Adipocyte (in vitro differentiated cells): Measurements from ENCODE around the gene EEIG2.

ENCODE experiments used
- DNase-seq: peaks from one replicate; pipeline ENCODE4 v3.0.0-alpha.2; 2015; ENCODE audit warnings: low read depth
- H3K27me3 ChIP-seq: replicated peaks from 2 replicates; pipeline ENCODE4 v1.7.0; 2013; ENCODE audit warnings: mild to moderate bottlenecking, low read length, moderate library complexity; ENCODE audit not compliant: control insufficient read depth, insufficient read depth
- H3K36me3 ChIP-seq: 2 replicates; pipeline ENCODE4 v1.7.0; 2013; ENCODE audit warnings: low read length, mild to moderate bottlenecking, moderate library complexity; ENCODE audit not compliant: control insufficient read depth, insufficient read depth, severe bottlenecking
- H3K4me1 ChIP-seq: 2 replicates; pipeline ENCODE4 v1.7.0; 2013; ENCODE audit warnings: mild to moderate bottlenecking, low read length, moderate library complexity; ENCODE audit not compliant: control insufficient read depth, insufficient read depth
- H3K4me3 ChIP-seq: 2 replicates; pipeline ENCODE4 v1.7.0; 2013; ENCODE audit warnings: mild to moderate bottlenecking, low read length, moderate library complexity
- H3K9ac ChIP-seq: 2 replicates; pipeline ENCODE4 v1.7.0; 2013; ENCODE audit warnings: mild to moderate bottlenecking, low read length, moderate library complexity
- H3K9me3 ChIP-seq: 2 replicates; pipeline ENCODE4 v1.7.0; 2013; ENCODE audit warnings: mild to moderate bottlenecking, low read length, moderate library complexity; ENCODE audit not compliant: control insufficient read depth

Gene EEIG2

DNA sequence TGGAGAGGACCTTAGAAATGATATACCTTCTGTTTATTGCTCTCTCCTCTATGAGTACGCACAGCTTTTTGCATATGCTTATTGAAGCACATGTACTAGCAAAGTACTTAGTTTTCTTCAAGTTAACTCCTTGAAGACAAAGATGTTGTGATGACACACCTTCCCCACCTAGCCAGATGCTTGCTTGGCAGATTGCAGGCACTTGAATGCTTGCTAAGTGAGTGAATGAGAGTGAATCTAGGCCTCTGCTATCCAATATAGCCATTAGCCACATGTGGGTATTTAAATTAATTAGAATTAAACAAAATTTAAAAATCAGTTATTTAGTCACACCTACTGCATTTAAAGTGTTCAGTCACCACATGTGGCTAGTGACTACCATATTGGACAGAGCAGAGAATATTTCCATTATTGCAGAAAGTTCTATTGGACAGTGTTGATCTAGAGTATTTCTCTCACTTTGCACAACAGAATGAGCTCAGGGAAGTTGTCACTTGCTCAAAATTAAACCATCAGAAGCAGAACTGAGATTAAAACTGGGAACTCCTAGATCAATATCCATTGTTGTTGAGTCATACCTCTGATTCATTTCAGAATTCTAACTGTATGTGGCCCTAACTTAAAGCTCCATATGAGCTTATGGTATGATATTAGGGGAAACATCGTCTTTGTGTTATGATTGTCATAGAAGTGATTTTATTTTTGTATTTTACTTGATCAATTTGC lies 8.6 kb upstream of the EEIG2 start:
- Histone ChIP-seq H3K36me3 (no peaks in the 10 kb centered on the region), H3K4me3 (no peak overlapping the region), H3K9me3 (no peaks in the 10 kb centered on the region), H3K4me1 (no peaks in the 10 kb centered on the region), H3K27me3 (no peaks in the 10 kb centered on the region), H3K9ac (no peak overlapping the region)
- DNase-seq: no peak

DNA sequence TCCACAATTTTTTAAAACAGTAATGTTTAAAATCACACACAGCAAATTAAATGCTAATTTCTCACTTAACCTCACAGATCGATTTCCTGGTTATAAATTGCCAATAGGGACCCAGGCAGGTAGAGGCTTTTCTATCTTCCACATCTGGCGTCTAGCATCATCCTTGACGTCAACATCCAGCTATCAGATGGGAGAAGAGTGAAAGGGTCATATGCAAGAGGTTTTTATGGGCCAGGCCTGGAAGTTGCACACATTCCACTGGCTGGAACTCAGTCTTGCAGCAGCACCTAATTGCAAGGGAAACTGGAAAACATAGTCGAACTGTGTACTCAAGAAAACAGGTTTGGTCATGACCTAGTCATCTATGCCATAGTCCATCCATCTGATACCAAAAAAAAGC lies 6.0 kb upstream of the EEIG2 start:
- Histone ChIP-seq H3K4me3 (no peak overlapping the region), H3K27me3 (no peaks in the 10 kb centered on the region), H3K4me1 (no peaks in the 10 kb centered on the region), H3K9ac (no peak overlapping the region), H3K36me3 (no peaks in the 10 kb centered on the region), H3K9me3 (no peaks in the 10 kb centered on the region)
- no peak for DNase-seq

DNA sequence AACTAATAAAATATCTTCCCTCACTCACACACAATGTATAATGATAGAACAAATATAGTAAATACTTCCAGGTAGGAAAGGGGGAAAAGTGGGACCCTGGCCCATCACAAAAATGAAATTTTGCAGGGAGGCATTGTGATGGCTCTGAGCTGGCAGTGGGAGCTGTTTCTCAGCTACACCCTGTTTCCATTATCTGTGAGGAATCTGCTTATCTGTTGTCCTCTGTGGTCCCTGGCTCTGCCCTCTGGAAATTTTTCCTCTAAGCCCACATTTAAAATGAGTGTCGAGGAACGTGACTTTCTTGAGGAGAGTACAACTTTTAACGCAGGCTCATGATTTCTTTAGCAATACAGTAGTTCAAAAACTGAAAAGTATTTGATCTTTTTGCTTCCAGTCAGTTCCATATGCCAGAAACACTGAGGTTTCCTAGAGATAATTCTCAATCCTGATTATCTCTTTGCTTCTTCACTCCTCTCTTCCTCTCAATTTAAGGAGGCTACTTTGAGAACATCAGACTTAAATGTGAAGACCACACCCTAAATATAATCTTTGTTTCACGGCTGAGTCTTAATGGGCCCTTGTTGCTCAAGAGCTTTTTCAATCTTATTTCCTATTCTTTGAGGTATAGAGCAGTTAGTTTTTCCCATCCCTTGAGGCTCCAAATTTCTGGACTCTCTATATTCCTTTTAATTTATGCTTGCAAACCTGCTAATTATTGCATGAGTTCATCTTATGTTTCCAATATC lies 5.0 kb upstream of the EEIG2 start:
- Histone ChIP-seq H3K27me3 (no peaks in the 10 kb centered on the region), H3K9ac (no peak overlapping the region), H3K36me3 (no peaks in the 10 kb centered on the region), H3K4me1 (no peaks in the 10 kb centered on the region), H3K4me3 (no peak overlapping the region), H3K9me3 (no peaks in the 10 kb centered on the region)
- DNase-seq: no peak

DNA sequence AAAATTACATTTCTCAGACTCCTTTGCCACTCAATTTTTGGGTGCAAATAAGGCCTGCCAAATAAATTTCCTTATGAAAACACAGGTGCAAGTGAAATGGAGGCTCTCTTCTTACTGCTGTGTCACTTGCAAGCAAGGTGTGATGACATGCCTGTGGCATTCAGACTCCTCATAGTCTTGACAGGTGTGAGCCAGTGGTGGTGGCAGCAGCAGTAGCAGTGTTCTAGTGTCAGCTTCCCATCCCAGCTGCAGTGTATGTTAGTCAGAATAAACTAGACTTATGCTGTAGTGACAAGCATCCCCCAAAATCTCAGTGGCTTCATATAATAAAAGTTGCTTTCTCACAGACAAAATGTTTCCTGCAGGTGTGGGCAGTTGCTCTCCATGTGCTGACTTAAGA lies 3.8 kb upstream of the EEIG2 start:
- Histone ChIP-seq H3K9me3 (no peaks in the 10 kb centered on the region), H3K27me3 (no peaks in the 10 kb centered on the region), H3K4me1 (peaks cover 8% of the 10 kb centered on the region), H3K9ac (no peak overlapping the region), H3K4me3 (no peak overlapping the region), H3K36me3 (no peaks in the 10 kb centered on the region)
- DNase-seq: no peak

DNA sequence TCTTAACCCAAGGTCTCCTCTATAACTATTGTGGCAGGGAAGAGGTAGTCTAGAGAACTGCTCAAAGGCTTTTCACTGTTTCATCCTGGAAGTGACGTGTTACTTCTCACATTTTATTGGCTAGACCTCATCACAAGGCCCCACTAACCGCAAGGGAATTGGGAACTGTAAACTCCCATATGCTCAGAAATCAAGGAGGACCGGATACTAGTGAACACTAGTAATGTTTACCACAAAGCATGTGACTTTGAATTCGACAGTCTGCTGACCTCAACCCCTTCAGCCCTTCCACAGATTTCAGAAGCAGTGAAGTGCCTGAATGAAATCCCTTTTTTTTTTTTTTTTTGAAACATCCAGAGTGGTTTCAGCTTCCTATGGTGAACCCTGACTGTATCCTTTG lies 3.4 kb upstream of the EEIG2 start:
- DNase-seq: no peak
- H3K36me3 ChIP-seq: no peaks in the 10 kb centered on the region
- peaks cover 12% of the 10 kb centered on the region for H3K4me1 ChIP-seq
- H3K4me3 ChIP-seq: no peak overlapping the region
- no peak overlapping the region for H3K9ac ChIP-seq
- no peaks in the 10 kb centered on the region for H3K27me3 ChIP-seq
- H3K9me3 ChIP-seq: no peaks in the 10 kb centered on the region

DNA sequence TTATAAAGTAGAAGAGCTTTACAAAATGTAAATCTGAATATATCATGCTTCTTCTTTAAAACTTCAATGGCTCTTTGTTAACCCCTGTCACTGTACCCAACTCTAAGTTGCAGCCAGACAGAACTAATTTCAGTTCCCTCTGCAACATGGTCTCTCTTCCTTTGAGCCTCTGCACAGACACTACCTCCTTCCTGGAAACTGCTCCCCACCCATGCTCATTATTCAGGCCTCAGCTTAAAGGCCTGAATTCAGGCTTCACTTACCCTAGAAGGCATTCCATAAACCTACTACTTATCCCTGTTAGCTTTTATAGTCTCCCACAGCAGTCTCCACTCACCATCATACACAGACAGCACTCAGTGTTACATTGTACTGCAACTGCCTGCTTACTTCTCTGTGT lies 2.6 kb upstream of the EEIG2 start:
- DNase-seq: no peak
- peaks cover 14% of the 10 kb centered on the region for H3K4me1 ChIP-seq
- H3K9me3 ChIP-seq: no peaks in the 10 kb centered on the region
- H3K27me3 ChIP-seq: no peaks in the 10 kb centered on the region
- no peaks in the 10 kb centered on the region for H3K36me3 ChIP-seq
- H3K9ac ChIP-seq: no peak overlapping the region
- no peak overlapping the region for H3K4me3 ChIP-seq

DNA sequence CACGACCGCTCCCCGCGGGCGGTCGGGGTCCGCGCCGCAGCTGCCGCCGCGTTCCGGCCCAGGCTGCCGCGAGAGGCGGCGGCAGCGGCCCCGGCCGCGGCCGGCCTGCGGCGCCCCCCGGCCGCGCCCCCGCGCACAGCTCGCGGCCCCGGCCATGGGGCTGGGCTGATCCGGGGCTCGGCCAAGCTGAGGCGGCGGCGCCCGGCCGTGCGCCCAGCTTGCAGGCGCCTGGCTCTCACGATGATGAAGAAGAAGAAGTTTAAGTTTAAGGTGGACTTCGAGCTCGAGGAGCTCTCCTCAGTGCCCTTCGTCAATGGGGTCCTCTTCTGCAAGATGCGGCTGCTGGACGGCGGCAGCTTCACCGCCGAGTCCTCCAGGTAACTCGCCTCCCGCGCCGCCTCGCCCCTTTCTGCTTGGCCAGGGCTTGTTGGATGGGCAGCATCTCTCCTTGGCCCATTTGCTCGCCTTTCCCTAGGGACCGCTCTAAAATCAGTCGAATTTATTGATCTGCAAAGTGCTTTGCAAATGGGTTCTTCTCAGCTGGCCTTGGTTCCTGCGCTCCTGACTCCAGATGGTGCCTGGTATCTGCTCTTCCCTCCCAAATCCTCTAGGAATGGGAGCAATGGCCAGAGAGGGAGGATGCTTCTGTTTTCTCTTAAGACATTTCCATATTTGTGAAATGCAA lies 431 bp downstream of the EEIG2 start:
- no peaks in the 10 kb centered on the region for H3K36me3 ChIP-seq
- H3K27me3 ChIP-seq: no peaks in the 10 kb centered on the region
- peaks cover 14% of the 10 kb centered on the region for H3K4me1 ChIP-seq
- peak overlapping the region; percentile 84 for H3K9ac ChIP-seq
- no peaks in the 10 kb centered on the region for H3K9me3 ChIP-seq
- DNase-seq: no peak
- peak overlapping the region; percentile 92 for H3K4me3 ChIP-seq

DNA sequence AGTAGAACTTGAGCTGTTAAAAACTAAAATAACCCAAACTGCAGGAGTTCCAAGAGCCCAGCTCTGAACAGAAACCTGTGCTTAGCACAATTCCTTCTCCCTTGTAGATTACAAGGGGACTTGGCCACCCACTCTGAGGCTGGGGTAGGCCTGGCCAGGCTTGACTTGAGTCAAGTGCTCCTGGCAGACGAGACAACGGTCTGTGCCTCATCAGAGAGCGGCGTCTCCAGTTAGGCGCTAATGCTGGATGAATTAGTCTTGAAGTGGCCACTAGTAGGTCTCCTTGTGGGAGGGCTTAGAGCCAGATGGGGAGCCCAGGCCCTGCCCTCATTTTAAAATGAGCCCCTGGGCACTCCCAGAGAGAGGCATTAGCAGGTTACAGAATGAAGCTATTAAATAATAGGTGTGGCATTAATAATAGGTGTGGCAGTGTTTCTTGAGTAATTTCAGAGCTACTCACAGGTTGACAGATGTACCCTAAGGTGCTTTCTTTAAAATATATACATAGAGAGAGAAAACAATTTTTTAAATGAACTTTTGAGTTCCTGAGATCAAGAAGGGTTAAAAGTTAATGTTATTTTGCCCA lies 1.1 kb downstream of the EEIG2 start:
- DNase-seq: peak; percentile 55
- H3K27me3 ChIP-seq: no peaks in the 10 kb centered on the region
- H3K36me3 ChIP-seq: no peaks in the 10 kb centered on the region
- H3K9ac ChIP-seq: peak overlapping the region; percentile 84
- peak overlapping the region; percentile 92 for H3K4me3 ChIP-seq
- H3K9me3 ChIP-seq: no peaks in the 10 kb centered on the region
- peaks cover 14% of the 10 kb centered on the region for H3K4me1 ChIP-seq

DNA sequence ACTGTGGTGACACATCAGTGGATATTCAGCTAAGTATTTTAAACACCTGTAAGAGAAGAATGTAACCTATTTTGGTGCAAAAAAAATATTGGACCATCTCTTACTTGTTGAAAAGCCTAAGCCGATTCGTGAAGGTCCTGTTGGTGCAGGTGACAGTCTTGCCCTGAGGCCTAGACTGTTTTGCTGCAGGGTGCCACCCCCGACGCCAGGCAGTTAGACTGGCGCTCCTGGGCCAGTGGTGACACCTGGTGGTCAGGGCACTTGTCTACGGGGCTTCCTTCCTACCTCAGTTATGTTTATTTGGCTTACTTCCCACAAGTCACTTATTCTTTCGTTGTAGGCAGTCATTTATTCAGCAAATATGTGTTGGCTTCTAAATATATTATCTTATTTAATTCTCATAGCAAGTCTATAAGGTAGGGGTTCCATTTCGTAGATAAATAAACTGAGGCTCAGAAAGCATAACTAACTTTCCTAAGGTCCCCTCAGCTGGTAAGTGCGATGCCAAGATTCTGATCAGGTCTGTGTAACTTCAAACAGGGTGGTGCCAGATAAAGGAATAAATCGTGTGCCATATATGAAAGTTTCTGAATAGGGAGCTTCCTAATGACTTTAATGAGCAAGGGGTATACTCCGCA lies 1.9 kb downstream of the EEIG2 start:
- Histone ChIP-seq H3K4me1 (peaks cover 14% of the 10 kb centered on the region), H3K9me3 (no peaks in the 10 kb centered on the region), H3K27me3 (no peaks in the 10 kb centered on the region), H3K36me3 (no peaks in the 10 kb centered on the region), H3K9ac (no peak overlapping the region), H3K4me3 (no peak overlapping the region)
- no peak for DNase-seq

DNA sequence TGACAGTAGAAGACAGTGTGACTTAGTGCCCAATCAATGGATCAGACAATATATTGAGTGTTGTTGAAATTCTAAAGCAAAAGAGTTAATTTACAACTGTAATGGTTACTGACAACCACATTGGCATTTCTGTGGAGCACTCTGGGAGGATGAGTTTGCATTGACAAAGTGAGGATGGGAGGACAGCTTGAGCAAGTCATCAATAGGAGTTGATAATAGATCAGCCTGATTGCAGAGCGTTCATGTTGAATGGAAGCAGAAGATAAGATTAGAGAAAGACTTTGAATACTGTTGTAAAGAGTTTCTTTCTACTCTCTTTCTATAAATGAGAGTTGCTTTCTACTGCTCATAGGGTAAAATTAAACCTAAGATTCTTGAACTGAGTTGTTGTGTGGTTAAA lies 3.9 kb downstream of the EEIG2 start:
- peaks cover 14% of the 10 kb centered on the region for H3K4me1 ChIP-seq
- no peak overlapping the region for H3K9ac ChIP-seq
- no peaks in the 10 kb centered on the region for H3K27me3 ChIP-seq
- H3K9me3 ChIP-seq: no peaks in the 10 kb centered on the region
- H3K4me3 ChIP-seq: no peak overlapping the region
- DNase-seq: no peak
- H3K36me3 ChIP-seq: no peaks in the 10 kb centered on the region

DNA sequence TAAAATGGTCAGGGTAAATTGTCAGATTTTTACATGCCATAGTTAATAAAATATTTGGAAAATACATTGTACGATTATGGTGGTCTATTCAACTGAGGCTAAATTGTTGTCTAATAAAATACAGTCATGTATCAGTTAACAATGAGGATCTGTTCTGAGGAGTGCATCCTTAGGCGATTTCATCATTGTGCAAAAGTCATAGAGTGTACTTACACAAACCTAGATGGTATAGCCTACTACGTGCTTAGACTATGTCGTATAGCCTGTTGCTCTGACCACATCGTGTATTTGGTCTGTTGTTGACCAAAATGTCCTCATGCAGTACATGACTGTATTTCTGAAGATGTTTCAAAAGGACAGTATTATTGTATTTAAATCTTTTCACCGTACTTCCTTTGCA lies 5.2 kb downstream of the EEIG2 start:
- no peak for DNase-seq
- H3K9ac ChIP-seq: no peak overlapping the region
- H3K27me3 ChIP-seq: no peaks in the 10 kb centered on the region
- H3K9me3 ChIP-seq: no peaks in the 10 kb centered on the region
- no peak overlapping the region for H3K4me3 ChIP-seq
- H3K4me1 ChIP-seq: peaks cover 14% of the 10 kb centered on the region
- no peaks in the 10 kb centered on the region for H3K36me3 ChIP-seq
